ENCODE results near the gene NXPH3. TPM values are rescaled to one million over a fixed set of nuclear protein-coding genes. Genes with fewer than 3 reads are reported as not detected.

NXPH3 gene
- total RNA-seq, 1 donor from 2014 or later, result 0.08 TPM

DNA sequence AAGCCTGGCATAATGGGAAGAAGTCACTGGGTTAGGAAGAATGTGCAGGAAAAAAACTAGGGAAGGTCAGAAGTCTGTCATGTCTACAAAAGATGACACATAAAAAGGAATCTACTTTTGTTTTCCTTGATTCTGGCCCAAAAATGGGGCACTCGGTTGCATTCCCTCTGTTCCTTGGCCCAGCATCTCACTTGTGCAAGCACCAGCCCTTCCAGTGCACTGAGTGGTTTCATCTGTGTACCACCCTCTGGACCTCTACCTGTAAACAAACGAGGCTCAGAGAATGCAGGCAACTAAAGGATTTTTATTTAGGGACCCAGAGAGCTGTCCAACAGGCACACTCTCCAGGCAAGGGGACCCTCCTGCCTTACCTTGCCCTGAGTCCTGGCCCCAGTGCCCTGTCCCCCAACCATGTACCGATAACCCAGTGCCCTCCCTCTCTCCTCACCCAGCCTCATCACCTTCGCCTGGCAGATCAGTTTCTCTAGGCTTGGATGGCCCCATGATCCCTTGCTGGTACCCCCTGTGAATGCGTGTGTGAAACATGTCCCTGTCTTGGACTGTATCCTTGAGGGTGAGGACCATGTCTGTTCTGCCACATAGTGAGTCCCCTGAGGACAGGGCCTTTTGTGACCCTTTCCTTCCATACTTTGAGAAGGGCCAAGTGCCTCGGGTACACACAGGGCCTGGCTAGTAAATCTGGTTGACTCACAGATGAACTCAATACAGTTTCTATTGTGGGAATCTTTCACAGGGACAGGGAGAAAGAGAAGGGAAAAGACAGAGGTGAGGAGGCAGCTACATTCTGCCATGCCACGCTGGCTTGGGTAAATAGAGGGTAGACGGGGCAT is 13.3 kb downstream of the NXPH3 start:
- DNase-seq (ENCODE audit: low spot score), result no peak
- no peak for ATAC-seq

DNA sequence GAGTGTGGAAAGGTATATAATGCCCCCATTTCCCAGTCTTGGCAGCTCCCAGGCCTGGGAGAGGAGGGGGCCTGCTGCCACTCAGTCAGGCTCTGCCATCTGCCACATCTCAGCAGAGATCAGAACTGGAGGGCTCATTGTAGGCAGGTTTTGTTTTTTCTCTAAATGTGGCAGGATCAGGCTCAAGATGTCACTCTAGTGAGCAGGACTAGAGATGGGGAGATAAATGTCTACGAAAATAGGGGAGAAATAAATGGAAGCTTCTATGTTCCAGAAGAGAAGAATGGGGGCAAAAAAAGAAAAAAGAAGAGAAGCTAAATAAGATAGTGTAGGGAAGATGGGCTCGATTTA is 13.9 kb downstream of the NXPH3 start:
- ATAC-seq, result no peak
- DNase-seq (ENCODE audit: low spot score), result no peak

DNA sequence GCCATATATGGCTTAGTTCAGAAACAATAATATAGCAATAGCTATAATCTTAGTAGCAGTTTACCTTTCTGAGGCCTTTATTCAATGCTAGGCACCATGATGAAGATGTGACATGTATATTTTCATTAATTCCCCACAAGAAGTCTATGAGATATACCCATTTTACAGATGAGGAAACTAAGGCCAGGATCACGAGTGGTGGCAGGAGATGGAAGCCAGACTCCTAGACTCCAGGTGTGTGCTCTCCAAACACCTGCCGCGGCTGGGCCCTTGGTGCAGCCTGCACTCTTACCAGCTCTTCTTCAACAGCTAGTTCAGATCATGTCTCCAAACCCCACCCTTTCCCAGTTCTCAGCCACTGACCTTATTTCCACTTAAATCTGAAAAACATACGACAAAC is 15.2 kb downstream of the NXPH3 start:
- no peak for ATAC-seq
- no peak for DNase-seq (ENCODE audit: low spot score)

DNA sequence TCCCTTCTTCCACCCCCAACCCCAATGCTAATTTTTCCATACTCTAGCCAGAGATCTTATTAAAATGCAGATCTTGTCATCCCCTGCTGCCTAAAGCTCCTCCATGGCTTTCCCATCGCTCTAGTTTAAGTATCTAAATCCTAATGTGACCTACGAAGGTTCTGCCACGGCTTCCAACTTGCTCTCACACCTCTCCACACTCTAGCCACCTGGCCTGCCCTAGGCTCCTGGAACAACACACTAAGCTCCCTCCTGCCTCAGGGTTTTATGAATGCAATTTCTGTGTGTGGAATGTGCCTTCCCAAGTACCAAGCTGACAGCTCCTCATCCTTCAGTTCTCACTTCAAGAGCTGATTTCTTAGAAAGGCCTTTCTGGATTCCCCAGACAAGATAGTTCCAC is 16.6 kb downstream of the NXPH3 start:
- ATAC-seq (no peak), DNase-seq (ENCODE audit: low spot score) (no peak)

DNA sequence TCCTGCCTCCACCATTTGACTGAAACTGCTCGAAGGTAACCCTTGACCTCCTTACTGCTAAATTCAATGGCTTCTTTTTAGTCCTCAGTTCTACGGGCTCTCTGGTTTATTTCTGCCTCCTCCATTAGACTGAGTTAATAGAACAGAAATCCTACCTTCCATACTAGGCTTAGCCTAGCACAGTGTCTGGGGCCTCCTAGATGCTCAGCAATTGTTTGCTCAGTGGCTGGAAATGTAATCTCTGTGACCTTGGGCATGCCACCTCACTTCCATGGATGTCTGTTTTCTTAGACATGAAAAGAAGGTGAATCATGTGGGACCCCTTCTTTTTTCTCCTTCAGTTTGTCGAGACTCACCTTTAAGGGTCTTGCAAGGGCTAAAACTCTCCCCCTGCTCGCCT is 19.7 kb downstream of the NXPH3 start:
- no peak for DNase-seq (ENCODE audit: low spot score)
- no peak for ATAC-seq

DNA sequence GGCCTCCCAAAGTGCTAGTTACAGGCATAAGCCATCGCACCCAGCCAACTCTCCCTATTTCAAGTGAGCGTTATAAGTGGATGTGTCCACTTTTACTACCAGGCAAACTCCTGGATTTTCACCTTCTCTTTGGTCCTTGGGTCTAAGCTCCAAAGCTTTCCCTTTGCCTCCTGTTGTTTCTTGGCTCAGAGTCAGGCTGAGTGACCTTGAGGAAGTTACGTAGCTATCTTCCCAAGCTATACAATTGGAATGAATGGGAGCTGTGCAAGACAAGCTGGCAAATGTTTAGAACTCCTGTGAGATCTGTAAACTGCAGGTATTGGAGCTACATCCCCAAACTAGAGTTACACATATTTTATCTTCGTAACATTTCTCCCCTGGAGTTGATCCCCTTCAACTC is 20.3 kb downstream of the NXPH3 start:
- no peak for ATAC-seq
- DNase-seq (ENCODE audit: low spot score), result no peak

DNA sequence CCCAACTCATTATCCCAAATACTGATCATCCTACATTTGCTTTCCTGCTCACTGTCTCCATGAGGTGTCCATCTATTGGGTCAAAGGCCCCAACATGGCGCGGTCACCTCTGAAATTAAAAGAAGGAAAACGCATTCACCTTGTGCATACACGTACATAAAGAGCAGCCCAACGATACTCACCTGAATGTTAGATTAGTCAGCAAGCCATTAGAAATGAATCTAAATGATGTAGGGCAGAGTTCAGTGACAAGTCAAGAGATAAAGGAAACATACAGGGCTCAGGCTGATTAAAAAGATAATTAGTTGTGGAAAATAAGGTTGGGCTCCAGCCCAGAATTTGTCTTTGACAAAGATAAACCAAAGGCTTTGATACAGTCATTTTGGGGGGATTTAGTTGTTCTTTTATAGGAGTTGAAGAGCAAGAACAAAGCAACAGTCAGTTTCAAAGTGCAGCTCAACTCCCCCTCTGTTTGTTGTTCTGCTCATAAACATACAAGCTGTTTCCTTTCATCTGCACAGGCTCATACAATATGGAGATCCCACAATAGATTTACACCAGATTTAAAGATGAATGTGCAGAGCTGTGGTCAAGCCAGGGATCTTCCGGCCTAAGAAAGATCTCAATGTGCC is 21.1 kb downstream of the NXPH3 start:
- ATAC-seq (no peak), DNase-seq (ENCODE audit: low spot score) (no peak)

DNA sequence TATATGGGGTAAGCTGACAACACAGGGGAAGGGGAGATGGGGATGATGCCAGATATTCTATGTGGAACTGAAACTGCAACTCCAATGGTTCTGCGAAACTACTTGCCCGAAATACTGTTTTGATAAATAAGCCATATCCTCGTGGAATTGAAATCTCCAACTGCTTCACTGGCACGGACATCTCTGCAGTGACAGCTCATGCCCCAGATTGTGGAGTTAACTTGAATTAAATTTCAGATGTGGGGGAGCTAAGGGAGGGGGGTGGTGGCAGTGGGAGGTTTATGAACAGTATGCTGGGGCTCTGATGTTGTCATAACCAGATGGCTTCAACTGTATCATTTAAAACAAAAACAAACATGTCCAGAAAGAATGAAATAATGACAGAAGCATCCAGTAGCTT is 21.8 kb downstream of the NXPH3 start:
- ATAC-seq, result no peak

DNA sequence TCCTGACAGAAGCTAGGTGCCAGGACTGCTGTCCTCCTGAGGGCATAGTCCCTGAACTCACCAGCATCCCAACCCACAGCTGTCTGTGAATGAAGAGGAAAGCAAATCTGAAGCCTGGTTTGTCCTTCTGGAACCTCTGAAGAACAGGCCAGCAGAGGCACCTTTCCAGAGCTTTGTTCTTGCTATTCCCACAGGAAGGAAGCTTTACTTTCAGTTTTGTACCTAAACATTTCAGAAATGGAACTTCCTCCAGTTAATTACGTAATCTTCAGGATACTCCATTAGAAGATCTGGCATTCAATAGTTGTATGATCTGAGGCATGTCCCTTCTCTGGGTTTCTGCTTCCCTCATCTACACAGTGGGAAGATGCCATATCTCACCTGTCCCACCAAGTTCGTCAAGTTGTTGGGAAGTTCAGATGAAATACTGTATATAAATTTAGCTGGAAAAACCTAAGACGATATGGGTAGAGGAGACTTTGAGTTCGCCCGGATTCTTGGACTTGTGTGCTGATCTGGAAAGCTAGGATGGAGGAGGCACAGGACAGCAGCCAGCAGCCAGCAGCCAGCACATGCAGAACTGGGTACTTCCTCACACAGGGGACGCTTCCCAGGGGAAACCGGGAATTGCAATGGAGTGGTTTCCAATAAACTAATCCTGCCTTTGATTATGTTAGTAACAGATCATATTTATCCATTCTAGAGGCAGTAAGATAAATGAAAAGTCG is 22.4 kb downstream of the NXPH3 start:
- DNase-seq (ENCODE audit: low spot score) (no peak), ATAC-seq (no peak)

More for the DNA sequence above, 21.8 kb downstream of the NXPH3 start:
- no peak for DNase-seq (ENCODE audit: low spot score)

DNA sequence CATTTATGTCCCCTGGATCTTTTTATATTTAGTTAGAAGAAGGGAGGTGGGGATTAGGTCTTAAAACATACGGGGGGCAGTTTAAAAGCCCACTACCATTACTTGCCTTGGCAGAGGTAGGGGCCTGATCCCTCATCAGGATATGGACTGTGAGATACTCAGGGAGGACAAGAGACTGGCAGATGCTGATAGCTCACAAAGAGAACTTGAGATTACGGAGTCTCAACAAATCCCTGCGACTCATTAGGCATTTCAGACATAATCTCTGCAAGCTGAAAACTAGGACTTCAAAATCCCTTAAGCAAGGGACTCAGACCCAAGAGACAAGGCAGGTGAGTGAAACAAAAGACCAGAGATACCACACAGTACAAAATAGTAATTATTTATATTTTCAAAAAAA is 23.2 kb downstream of the NXPH3 start:
- DNase-seq (ENCODE audit: low spot score) (no peak), ATAC-seq (no peak)

DNA sequence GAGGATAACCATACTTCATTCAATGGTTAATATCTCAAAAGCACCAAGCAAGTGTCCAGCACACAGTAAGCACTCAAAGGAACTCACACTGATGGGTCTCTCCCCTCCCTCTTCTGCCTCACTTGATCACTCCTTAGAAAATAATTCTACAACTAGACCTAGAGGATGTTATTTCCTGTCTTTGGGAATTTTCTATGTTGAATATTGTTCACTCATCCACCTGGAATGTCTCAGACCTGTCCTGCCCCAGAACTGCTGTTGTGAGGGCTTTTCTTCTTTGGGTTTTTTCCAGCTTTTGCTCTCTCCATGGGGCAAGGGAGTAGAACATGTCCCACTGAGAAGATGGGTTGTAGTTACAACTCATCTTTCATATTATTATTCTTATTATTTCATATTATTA is 25.3 kb downstream of the NXPH3 start:
- ATAC-seq, result no peak
- DNase-seq (ENCODE audit: low spot score), result no peak

DNA sequence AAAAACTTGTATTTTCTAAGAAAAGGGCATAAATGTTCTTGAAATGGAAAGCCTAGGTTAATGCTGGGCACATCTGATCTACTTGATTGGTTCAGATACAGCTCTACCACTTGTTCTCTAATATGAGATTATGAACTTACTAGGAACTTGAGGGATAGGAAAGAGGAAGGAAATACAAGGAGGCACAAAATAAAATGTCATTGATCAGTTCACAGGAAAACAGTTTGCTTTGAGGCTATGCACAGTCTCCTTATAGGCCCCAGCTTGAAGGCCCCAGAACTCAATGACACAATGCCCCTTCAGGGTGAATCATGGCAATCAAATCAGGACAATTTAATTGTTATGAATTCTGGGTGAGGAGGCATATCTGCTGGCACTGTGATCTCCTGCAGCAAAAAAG is 27.1 kb downstream of the NXPH3 start:
- no peak for ATAC-seq
- no peak for DNase-seq (ENCODE audit: low spot score)

DNA sequence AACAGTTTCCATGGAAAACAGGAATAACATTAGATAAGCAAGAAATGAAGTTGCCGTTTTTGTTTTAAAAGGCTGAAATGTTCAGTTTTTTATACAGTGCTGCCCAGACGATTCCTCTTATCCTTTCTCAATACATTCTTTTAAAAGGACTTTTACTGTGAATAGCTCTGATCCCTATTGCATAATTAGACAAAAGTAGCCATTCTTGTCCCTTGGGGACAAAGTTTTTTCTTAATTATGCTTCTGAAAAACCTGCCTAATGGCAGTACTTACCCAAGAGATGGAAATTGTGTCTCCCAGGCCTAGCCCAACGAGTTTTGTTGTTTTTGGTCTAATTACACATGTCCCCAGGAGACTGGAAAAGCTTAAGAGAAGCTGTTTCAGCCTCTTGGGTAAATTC is 27.6 kb downstream of the NXPH3 start:
- ATAC-seq, result no peak
- DNase-seq (ENCODE audit: low spot score), result no peak

DNA sequence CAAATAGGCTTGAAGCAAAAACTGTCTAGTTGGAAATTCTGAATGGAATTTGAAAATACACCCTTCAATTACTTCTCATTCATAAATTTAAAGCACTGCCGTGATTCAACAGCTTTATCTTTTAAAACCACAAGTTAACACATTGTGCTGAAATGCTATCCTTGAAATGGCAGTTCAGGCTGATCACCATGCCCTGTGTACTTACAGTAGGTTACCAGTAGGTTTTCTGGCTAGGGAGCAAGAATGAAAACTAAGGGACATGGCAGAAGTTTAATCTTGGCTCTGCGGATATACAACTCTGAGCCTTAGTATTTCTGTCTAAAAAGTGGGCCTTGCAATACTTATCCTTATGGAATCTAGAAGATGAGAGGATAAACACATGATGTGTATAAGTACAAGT is 28.0 kb downstream of the NXPH3 start:
- ATAC-seq, result no peak

DNA sequence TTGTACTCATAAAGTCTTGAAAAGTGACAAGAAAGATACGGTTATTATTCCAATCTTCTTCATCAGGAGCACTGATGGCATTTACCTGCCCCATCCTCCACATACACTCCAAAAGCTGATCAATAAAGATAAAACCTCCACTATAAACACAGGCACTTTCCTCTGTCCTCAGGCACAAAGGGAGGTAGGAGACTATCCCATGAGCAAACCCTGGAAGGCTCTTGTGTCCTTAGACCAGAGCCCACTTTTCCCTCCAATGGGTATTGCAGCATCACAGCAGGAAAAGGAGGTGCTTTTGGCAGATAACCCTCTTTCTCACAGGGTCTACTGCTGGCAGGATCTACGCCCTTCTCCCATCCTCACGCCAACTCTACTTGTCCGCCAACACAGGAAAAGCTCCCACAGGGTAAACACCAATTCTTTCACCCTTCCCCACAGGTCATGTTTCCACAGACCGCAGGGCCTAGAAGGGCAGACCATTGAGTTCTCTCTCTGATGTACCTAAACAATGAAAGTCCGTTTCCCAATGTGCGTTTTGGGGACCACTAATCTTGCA is 28.7 kb downstream of the NXPH3 start:
- ATAC-seq (no peak), DNase-seq (ENCODE audit: low spot score) (no peak)

More for the DNA sequence above, 28.0 kb downstream of the NXPH3 start:
- no peak for DNase-seq (ENCODE audit: low spot score)

DNA sequence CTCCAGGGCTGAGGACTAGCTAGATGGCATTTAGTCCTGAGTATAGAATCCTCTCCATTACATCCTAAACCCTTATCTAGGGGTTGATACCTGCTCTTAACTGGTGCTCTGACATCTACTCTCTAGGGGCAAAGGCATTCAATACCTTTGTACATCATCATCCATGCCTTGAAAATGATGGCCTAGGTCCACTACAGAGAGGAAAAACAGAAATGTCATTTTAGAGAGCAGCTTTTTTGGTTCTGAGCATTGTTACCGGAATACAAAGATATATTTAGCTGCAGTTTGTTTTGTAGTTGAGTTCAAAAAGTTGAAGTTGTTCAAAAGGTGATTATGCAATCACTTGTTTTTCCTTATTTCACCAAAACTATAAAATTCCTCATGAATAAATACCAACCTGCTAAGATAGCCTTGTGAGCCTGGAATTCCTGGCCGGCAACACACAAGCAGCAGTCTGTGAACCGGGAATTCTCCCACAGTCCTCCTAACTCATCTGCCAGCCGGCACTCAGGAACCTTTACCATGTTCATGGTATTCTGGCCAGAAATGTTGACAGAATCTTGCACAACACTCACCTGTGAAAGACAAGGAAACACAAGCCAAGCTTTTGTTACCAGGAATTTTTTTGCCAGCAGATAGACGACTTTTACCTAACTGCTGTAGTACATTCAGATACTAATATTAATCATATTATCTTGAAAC is 35.4 kb downstream of the NXPH3 start:
- ATAC-seq (peak; percentile 94), DNase-seq (ENCODE audit: low spot score) (peak; percentile 72)

DNA sequence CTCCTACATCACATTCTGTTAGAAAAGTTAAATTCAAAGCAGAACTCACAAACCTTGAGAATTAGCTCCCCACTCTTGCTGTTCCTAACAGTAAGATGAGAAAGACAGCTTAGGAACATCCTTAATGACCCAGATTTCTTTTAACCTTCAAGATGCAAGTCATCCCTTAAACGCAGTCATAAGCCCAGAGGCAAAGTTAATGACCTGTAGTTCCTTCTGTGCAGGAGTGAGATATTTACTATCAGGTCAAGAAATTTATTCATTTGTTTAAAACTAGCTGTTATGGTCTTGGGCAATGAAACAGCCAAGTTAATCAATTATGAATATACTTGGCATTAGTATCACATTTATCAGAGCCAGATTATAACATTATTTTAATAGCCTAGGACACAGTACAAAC is 37.1 kb downstream of the NXPH3 start:
- no peak for ATAC-seq
- DNase-seq (ENCODE audit: low spot score), result no peak

DNA sequence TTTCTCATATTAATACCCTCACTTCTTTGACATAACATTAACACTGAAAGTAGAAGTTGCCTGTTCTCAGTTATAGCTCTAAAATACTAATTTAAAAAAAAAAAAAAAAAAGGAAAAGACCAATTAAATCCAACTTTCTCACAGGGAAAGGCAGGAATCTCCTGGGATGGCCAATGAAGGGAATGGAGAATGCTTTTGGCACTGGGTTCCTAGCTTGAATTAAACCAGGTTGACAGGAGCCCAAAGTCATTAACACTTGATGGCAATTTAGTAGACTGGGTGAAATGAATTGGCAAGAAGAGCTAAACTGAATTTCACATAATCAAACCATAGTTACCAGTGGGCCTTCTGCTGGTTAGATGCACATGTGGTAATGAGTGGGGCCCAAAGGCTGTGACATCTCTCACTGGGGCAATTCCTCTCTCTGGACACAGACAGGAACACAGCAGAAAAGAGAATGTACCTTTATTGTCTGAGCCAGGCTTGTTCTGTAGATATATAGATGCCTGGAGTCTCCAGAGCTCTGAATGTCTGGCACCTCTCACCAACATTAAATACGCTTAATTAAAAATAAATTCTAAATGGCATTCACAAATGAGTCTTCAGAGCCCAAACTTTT is 37.6 kb downstream of the NXPH3 start:
- no peak for ATAC-seq
- DNase-seq (ENCODE audit: low spot score), result no peak

DNA sequence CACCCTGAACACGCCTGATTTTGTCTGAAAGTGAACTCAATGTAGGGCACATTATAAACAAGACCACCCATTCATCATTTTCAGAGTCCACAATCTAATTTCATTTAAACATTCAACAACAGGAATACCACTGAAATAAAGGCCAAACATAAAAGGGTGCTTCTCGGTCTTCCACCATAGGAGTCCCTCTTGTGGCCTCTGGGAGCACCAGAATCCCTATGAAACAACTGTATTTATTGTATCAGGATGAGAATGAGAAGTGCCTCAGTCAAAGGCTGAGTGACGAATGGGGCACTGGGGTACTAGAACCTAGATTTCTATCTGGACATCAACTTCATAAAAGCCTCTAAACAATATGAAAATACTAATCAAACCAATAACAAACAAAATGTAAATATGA is 40.4 kb downstream of the NXPH3 start:
- no peak for DNase-seq (ENCODE audit: low spot score)
- no peak for ATAC-seq

DNA sequence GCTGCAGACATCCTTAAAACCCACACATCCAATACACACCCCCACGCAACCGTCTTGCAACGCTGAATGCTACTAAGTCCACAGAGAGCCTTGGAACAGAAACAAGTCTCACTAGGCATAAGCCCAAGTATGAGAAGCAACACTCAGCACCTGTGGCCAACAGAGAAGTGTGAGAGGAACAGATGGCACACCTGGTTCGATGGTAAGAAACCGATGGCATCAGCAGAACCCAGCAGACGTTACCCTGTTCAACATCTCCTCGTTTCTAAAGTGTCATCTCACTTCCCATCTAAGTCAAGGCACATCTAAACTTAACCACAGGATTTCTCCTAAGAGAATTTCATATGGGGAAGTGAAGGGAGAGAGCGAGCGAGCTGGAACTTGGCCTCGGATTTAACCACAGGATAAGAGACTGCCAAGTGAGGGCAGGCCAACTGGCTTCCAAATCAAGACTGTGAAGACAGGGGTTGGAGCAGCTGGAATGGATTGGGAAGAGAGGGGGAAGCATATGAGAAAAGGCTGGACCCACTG is 41.0 kb downstream of the NXPH3 start:
- peak; percentile 74 for ATAC-seq
- no peak for DNase-seq (ENCODE audit: low spot score)

Measured in left lobe of liver (tissue), 2 donors.